Measurements from ENCODE around the gene NDUFB8.

DNA sequence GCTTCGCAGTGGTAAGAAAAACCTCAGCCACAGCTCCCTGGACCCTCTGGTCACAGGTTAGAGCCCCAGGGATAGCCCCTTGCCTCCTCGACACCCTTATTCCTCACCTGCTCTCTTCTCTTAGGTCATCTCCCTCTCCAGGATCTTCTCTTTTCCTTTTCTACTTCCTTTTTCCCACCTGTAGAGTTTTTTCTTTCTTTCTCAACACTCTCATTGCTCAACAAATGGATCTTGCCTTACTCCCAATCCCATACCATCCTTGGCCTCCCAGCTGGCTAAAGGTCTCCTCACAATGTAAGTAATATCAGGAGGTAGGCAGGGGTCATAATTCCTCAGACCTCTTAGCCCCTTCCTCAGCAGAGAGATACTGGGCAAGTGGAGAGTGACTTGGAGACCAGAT is 49.7 kb downstream of the NDUFB8 start:
- TF ChIP-seq, protein P1, sequence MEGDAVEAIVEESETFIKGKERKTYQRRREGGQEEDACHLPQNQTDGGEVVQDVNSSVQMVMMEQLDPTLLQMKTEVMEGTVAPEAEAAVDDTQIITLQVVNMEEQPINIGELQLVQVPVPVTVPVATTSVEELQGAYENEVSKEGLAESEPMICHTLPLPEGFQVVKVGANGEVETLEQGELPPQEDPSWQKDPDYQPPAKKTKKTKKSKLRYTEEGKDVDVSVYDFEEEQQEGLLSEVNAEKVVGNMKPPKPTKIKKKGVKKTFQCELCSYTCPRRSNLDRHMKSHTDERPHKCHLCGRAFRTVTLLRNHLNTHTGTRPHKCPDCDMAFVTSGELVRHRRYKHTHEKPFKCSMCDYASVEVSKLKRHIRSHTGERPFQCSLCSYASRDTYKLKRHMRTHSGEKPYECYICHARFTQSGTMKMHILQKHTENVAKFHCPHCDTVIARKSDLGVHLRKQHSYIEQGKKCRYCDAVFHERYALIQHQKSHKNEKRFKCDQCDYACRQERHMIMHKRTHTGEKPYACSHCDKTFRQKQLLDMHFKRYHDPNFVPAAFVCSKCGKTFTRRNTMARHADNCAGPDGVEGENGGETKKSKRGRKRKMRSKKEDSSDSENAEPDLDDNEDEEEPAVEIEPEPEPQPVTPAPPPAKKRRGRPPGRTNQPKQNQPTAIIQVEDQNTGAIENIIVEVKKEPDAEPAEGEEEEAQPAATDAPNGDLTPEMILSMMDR (IDR thresholded peaks at IDR 0.05; ENCODE audit: low read length): no peak
- TF ChIP-seq EZH2 (IDR thresholded peaks at IDR 0.05; ENCODE audit: borderline replicate concordance, low read length): no peak

All from OCI-LY1 (cell line).